ENCODE results near the gene PLCD3. TPM values are rescaled to one million over a fixed set of nuclear protein-coding genes. Genes with fewer than 3 reads are reported as not detected.

Gene PLCD3
- total and polyA plus RNA-seq, 2 of the 8 experiments (the other 6 are each of a cell fraction or from before 2014, with no cell fraction given): 26.5 to 48.1 TPM

GRCh38 chr17:45123076-45123770 is 9.1 kb downstream of the PLCD3 start (continued):
- TF ChIP-seq CHD7 (IDR thresholded peaks at IDR 0.05; ENCODE audit: insufficient replicate concordance, low read length) (no peak), KDM1A (IDR thresholded peaks at IDR 0.05; ENCODE audit: borderline replicate concordance, low read length) (no peak), TCF12 (IDR thresholded peaks at IDR 0.05; ENCODE audit: low read depth, low read length) (no peak), ATF2 (IDR thresholded peaks at IDR 0.05; ENCODE audit: low read length) (no peak)
